Keratinocyte (primary cell): ENCODE results near the gene STXBP1. TPM values are rescaled to one million over a fixed set of nuclear protein-coding genes. Genes with fewer than 3 reads are reported as not detected.

Experiments used
- DNase-seq: peaks from one replicate; pipeline ENCODE4 v3.0.0-alpha.2; 2011; ENCODE audit warnings: low read depth, missing footprints, low spot score
- FAIRE-seq: peaks from 2 replicates; lab custom pipeline; 2011; peaks lifted over from hg19 to GRCh38; lab: Jason Lieb, UNC
- H2AFZ ChIP-seq: 2 replicates; pipeline ENCODE4 v1.6.0; 2012; ENCODE audit warnings: low read length, control low read depth, inconsistent platforms; ENCODE audit not compliant: control insufficient read depth
- H3K27ac ChIP-seq: 2 replicates; pipeline ENCODE4 v1.5.1; 2011; ENCODE audit warnings: low read length; ENCODE audit not compliant: control insufficient read depth, insufficient read depth
- H3K27me3 ChIP-seq: 3 replicates; pipeline ENCODE4 v1.6.0; 2011; ENCODE audit warnings: low read length; ENCODE audit not compliant: control insufficient read depth, insufficient read depth; ENCODE audit errors: extremely low read depth
- H3K36me3 ChIP-seq, 2 experiments: 2 replicates in 1 of 2; 3 replicates in 1 of 2; pipeline ENCODE4 v1.5.1; 2011; ENCODE audit warnings: low read length in 2 of 2, mild to moderate bottlenecking in 1 of 2; ENCODE audit not compliant: control insufficient read depth in 2 of 2, insufficient read depth in 2 of 2; ENCODE audit errors: extremely low read depth in 1 of 2
- H3K4me1 ChIP-seq: 3 replicates; pipeline ENCODE4 v1.5.1; 2011; ENCODE audit warnings: low read length; ENCODE audit not compliant: control insufficient read depth, insufficient read depth; ENCODE audit errors: extremely low read depth
- H3K4me2 ChIP-seq: 3 replicates; pipeline ENCODE4 v1.6.0; 2011; ENCODE audit warnings: low read depth, low read length; ENCODE audit not compliant: control insufficient read depth, insufficient read depth; ENCODE audit errors: extremely low read depth
- H3K4me3 ChIP-seq, 3 experiments: fragments of 200-600 bp in 1 of 3; sonication (generic) in 1 of 3; 2 replicates in 2 of 3; 3 replicates in 1 of 3; pipeline ENCODE4 v1.5.1; 2011 to 2016; ENCODE audit warnings: low read length in 3 of 3, mild to moderate bottlenecking in 3 of 3, control low read depth in 2 of 3, inconsistent platforms in 1 of 3, low read depth in 1 of 3, mixed read lengths in 1 of 3, mixed run types in 1 of 3, moderate library complexity in 1 of 3; ENCODE audit not compliant: control insufficient read depth in 2 of 3, insufficient read depth in 2 of 3; ENCODE audit errors: extremely low read depth in 1 of 3
- H3K79me2 ChIP-seq: 2 replicates; pipeline ENCODE4 v1.6.0; 2012; ENCODE audit warnings: low read length; ENCODE audit not compliant: control insufficient read depth, insufficient read depth
- H3K9ac ChIP-seq: 3 replicates; pipeline ENCODE4 v1.6.0; 2011; ENCODE audit warnings: low read length; ENCODE audit not compliant: control insufficient read depth, insufficient read depth; ENCODE audit errors: extremely low read depth
- H3K9me1 ChIP-seq: 3 replicates; pipeline ENCODE4 v1.6.0; 2011; ENCODE audit warnings: low read length; ENCODE audit not compliant: control insufficient read depth, insufficient read depth; ENCODE audit errors: extremely low read depth
- H3K9me3 ChIP-seq: 2 replicates; pipeline ENCODE4 v1.5.1; 2012; ENCODE audit warnings: low read depth, low read length; ENCODE audit not compliant: control insufficient read depth
- H4K20me1 ChIP-seq: 3 replicates; pipeline ENCODE4 v1.6.0; 2011; ENCODE audit warnings: low read length; ENCODE audit not compliant: control insufficient read depth, insufficient read depth; ENCODE audit errors: extremely low read depth
- CTCF ChIP-seq, 3 experiments: IDR thresholded peaks in 1 of 3; conservative IDR thresholded peaks in 1 of 3; optimal IDR thresholded peaks in 1 of 3; 2 replicates in 2 of 3; 3 replicates in 1 of 3; pipeline versions ENCODE3 to v1.5.1; 2011; ENCODE audit warnings: low read length in 3 of 3, mild to moderate bottlenecking in 3 of 3, moderate library complexity in 2 of 3, control low read depth in 1 of 3, inconsistent platforms in 1 of 3; ENCODE audit not compliant: insufficient read depth in 2 of 3; ENCODE audit errors: extremely low read depth in 1 of 3
- EZH2 ChIP-seq: IDR thresholded peaks from one replicate; pipeline ENCODE4 v1.6.1; 2012; ENCODE audit warnings: inconsistent platforms, mild to moderate bottlenecking, low read length, moderate library complexity
- dilution Hi-C: fragments of 300-500 bp; cut with MboI; formaldehyde crosslinking; loops from one replicate; pipeline ENCODE4 v1.7.0; 2020; ENCODE audit warnings: low sequenced_read_pairs; ENCODE audit not compliant: extremely low pct_ligation_motif_present
- polyA plus RNA-seq, 5 experiments: library from polyadenylated mRNA; depleted of rRNA in 3 of 5; stranded (reverse) in 3 of 5; stranded (forward) in 1 of 5; unstranded in 1 of 5; fragments of >200 nt; gene quantifications; 1 replicate in 1 of 5; 2 replicates in 3 of 5; 3 replicates in 1 of 5; pipeline versions ENCODE4 v1.2.1 to v1.2.3, GENCODE V29; 2011 to 2012; ENCODE audit warnings: missing spikeins in 2 of 5, low read depth in 1 of 5, low replicate concordance in 1 of 5

Gene STXBP1
- polyA plus RNA-seq, 1 donor (not counting 4 experiments of a cell fraction or from before 2014, with no cell fraction given): 17.1 TPM

- Histone ChIP-seq H3K4me2 (peak overlapping the region; percentile 37), H3K36me3 (peaks cover 19 to 44% of the 10 kb centered on the region in 2 experiments), H3K27ac (peak overlapping the region; percentile 90), H3K79me2 (peaks cover 81% of the 10 kb centered on the region), H3K9me1 (no peaks in the 10 kb centered on the region), H2AFZ (no peak overlapping the region), H3K9ac (no peak overlapping the region), H3K4me3 (no peak overlapping the region), H4K20me1 (peaks cover 12% of the 10 kb centered on the region), H3K27me3 (no peaks in the 10 kb centered on the region), H3K9me3 (no peaks in the 10 kb centered on the region), H3K4me1 (peaks cover 59% of the 10 kb centered on the region)
- DNase-seq (no peak), FAIRE-seq (no peak)
- dilution Hi-C loops: no loop called here
- TF ChIP-seq CTCF (optimal IDR thresholded peaks at IDR 0.05 in 1 of 3, IDR thresholded peaks at IDR 0.05 in 1 of 3, conservative IDR thresholded peaks at IDR 0.05 in 1 of 3; ENCODE audit: extremely low read depth in 1 of 3, insufficient read depth in 2 of 3, low read length in 3 of 3) (no peak), EZH2 (no peak)
These were observed 46.8 kb upstream of the STXBP1 start for GRCh38 chr9:127565231-127565630.

- H3K9ac ChIP-seq: peak overlapping the region; percentile 95
- H3K4me3 ChIP-seq: peak overlapping the region; percentile 94 to 99 (median 98)
- dilution Hi-C loops: no loop called here
- FAIRE-seq (peak; percentile 71), DNase-seq (peak; percentile 57)
- H3K9me1 ChIP-seq: no peaks in the 10 kb centered on the region
- H3K4me2 ChIP-seq: peak overlapping the region; percentile 83
- H3K27me3 ChIP-seq: no peaks in the 10 kb centered on the region
- H2AFZ ChIP-seq: no peak overlapping the region
- H3K9me3 ChIP-seq: no peaks in the 10 kb centered on the region
- H4K20me1 ChIP-seq: peaks cover 12% of the 10 kb centered on the region
- H3K36me3 ChIP-seq: peaks cover 9 to 35% of the 10 kb centered on the region in 2 experiments
- no peak for TF ChIP-seq EZH2
- TF ChIP-seq CTCF (optimal IDR thresholded peaks at IDR 0.05 in 1 of 3, IDR thresholded peaks at IDR 0.05 in 1 of 3, conservative IDR thresholded peaks at IDR 0.05 in 1 of 3; ENCODE audit: extremely low read depth in 1 of 3, insufficient read depth in 2 of 3, low read length in 3 of 3): no peak
- peaks cover 54% of the 10 kb centered on the region for H3K4me1 ChIP-seq
- peaks cover 68% of the 10 kb centered on the region for H3K79me2 ChIP-seq
- peak overlapping the region; percentile 90 for H3K27ac ChIP-seq
These were observed 45.6 kb upstream of the STXBP1 start for GRCh38 chr9:127566351-127567001.
